GM20431 (cell line): ENCODE data around the gene ZNF793.

ENCODE experiments used
- in situ Hi-C: fragments of 300-500 bp; cut with MseI, MboI; formaldehyde crosslinking; loops from one replicate; pipeline ENCODE4 v1.15.0; 2020; ENCODE audit warnings: low sequenced_read_pairs; ENCODE audit not compliant: unreplicated experiment

Gene ZNF793

GRCh38 chr19:37564624-37565369, 58.1 kb downstream of the ZNF793 start:
- in situ Hi-C loops: no loop called here

- in situ Hi-C loops: no loop called here
Observed at GRCh38 chr19:37565370-37565669, 58.6 kb downstream of the ZNF793 start.

GRCh38 chr19:37572203-37572602, 65.5 kb downstream of the ZNF793 start:
- in situ Hi-C loops: no loop called here

- in situ Hi-C loops: no loop called here
Observed at GRCh38 chr19:37583340-37583739, 76.6 kb downstream of the ZNF793 start.
